Measurements from ENCODE around the gene MAML3.
A peak's percentile ranks its signal among the peaks of the same experiment; 100 is the strongest.

MAML3 gene

GRCh38 chr4:140126261-140126660, 27.7 kb downstream of the MAML3 start:
- no peak for DNase-seq (ENCODE audit: low spot score)

- no peak for DNase-seq (ENCODE audit: low spot score)
Observed at GRCh38 chr4:140125374-140125773, 28.6 kb downstream of the MAML3 start.

GRCh38 chr4:140123666-140124377, 30.2 kb downstream of the MAML3 start:
- DNase-seq (ENCODE audit: low spot score) = no peak

GRCh38 chr4:140122891-140123290, 31.1 kb downstream of the MAML3 start:
- DNase-seq (ENCODE audit: low spot score) = no peak

- DNase-seq (ENCODE audit: low spot score) = no peak
Observed at GRCh38 chr4:140121646-140122045, 32.3 kb downstream of the MAML3 start.

GRCh38 chr4:140118931-140119640, 34.9 kb downstream of the MAML3 start:
- no peak for DNase-seq (ENCODE audit: low spot score)

GRCh38 chr4:140117947-140118346, 36.0 kb downstream of the MAML3 start:
- DNase-seq (ENCODE audit: low spot score) = no peak

GRCh38 chr4:140116442-140117104, 37.4 kb downstream of the MAML3 start:
- DNase-seq (ENCODE audit: low spot score) = peak; percentile 74

GRCh38 chr4:140115140-140115539, 38.8 kb downstream of the MAML3 start:
- DNase-seq (ENCODE audit: low spot score) = no peak

- no peak for DNase-seq (ENCODE audit: low spot score)
Observed at GRCh38 chr4:140113653-140114052, 40.3 kb downstream of the MAML3 start.

- DNase-seq (ENCODE audit: low spot score) = no peak
Observed at GRCh38 chr4:140112576-140112975, 41.4 kb downstream of the MAML3 start.

GRCh38 chr4:140111256-140111655, 42.7 kb downstream of the MAML3 start:
- no peak for DNase-seq (ENCODE audit: low spot score)

- no peak for DNase-seq (ENCODE audit: low spot score)
Observed at GRCh38 chr4:140110542-140111215, 43.3 kb downstream of the MAML3 start.

GRCh38 chr4:140109737-140110136, 44.2 kb downstream of the MAML3 start:
- no peak for DNase-seq (ENCODE audit: low spot score)

- DNase-seq (ENCODE audit: low spot score) = no peak
Observed at GRCh38 chr4:140109292-140109691, 44.7 kb downstream of the MAML3 start.

- no peak for DNase-seq (ENCODE audit: low spot score)
Observed at GRCh38 chr4:140108713-140109230, 45.2 kb downstream of the MAML3 start.

GRCh38 chr4:140108243-140108642, 45.7 kb downstream of the MAML3 start:
- DNase-seq (ENCODE audit: low spot score) = no peak

GRCh38 chr4:140106289-140106844, 47.6 kb downstream of the MAML3 start:
- DNase-seq (ENCODE audit: low spot score) = no peak

GRCh38 chr4:140105436-140105835, 48.5 kb downstream of the MAML3 start:
- no peak for DNase-seq (ENCODE audit: low spot score)

- peak; percentile 96 for DNase-seq (ENCODE audit: low spot score)
Observed at GRCh38 chr4:140103676-140104075, 50.3 kb downstream of the MAML3 start.

GRCh38 chr4:140102421-140102820, 51.6 kb downstream of the MAML3 start:
- no peak for DNase-seq (ENCODE audit: low spot score)

- DNase-seq (ENCODE audit: low spot score) = no peak
Observed at GRCh38 chr4:140100771-140101170, 53.2 kb downstream of the MAML3 start.

Measured in activated CD4-positive, alpha-beta T cell treated with anti-CD3 and anti-CD28 coated beads, Interleukin-2, Interleukin-4, amounts not matched to agents 100 ng/mL and 50 ng/mL, durations not matched to agents 16 hours and 8 hours (primary cell).